Left lung (tissue), 10 donors: ENCODE measurements around the gene NCK2. TPM values are rescaled to one million over a fixed set of nuclear protein-coding genes. Genes with fewer than 3 reads are reported as not detected.

Experiments used
- ATAC-seq: fragments of 200-7000 bp; cut with Tn5 transposase; one replicate; pipeline ENCODE4 v1.9.1; 2020; ENCODE audit warnings: moderate library complexity
- DNase-seq, 4 donors: peaks; one replicate each; pipeline ENCODE4 v3.0.0-alpha.2; 2013 to 2020
- H3K27ac ChIP-seq, 2 donors: fragments of 200-600 bp; sonication (generic) in 1 of 2; one replicate each; pipeline versions ENCODE4 v1.5.0 to v1.8.0; 2020 to 2021
- H3K27me3 ChIP-seq, 2 donors: fragments of 200-600 bp; sonication (generic) in 1 of 2; one replicate each; pipeline versions ENCODE4 v1.5.0 to v1.8.0; 2020 to 2021
- H3K36me3 ChIP-seq, 2 donors: fragments of 200-600 bp; sonication (generic) in 1 of 2; one replicate each; pipeline versions ENCODE4 v1.5.0 to v1.8.0; 2020 to 2021
- H3K4me1 ChIP-seq, 2 donors: fragments of 200-600 bp; one replicate each; pipeline ENCODE4 v1.8.0; 2021
- H3K4me3 ChIP-seq, 2 donors: fragments of 200-600 bp; sonication (generic) in 1 of 2; one replicate each; pipeline versions ENCODE4 v1.5.0 to v1.8.0; 2020 to 2021; ENCODE audit warnings: mild to moderate bottlenecking in 1 of 2
- H3K9me3 ChIP-seq, 2 donors: fragments of 200-600 bp; sonication (generic) in 1 of 2; one replicate each; pipeline versions ENCODE4 v1.5.0 to v1.8.0; 2020 to 2021
- intact Hi-C, 2 donors: fragments of 100-400 bp; cut with DNase I; formaldehyde crosslinking; loops; one replicate each; pipeline versions ENCODE4 v1.11.2 to v1.14.2; 2022
- polyA plus RNA-seq, 6 donors: library from polyadenylated mRNA; unstranded; fragments of 120-200 nt; gene quantifications; one replicate each; pipeline ENCODE4 v1.2.1, GENCODE V29; 2013; ENCODE audit not compliant: insufficient read length in 6 of 6
- total RNA-seq, 2 donors: library from RNA; stranded (reverse); fragmentation: NEBNext Ultra II Directional; extraction: Animal tissue kit (Norgen Biotek cat#: 25700); gene quantifications; one replicate each; pipeline ENCODE4 v1.2.1, GENCODE V29; 2021
- TF ChIP-seq, protein P1 (sequence below), 2 donors: fragments of 200-600 bp; sonication (generic) in 1 of 2; IDR thresholded peaks; one replicate each; pipeline versions ENCODE4 v1.5.0 to v1.8.0; 2021; ENCODE audit warnings: antibody characterized with exemption in 2 of 2
- donor health status: DM: no; HTN: yes; CAD: no.
- donor health status: DM: no; HTN: no; CAD: no.

NCK2 gene
- total and polyA plus RNA-seq, 8 donors = 37.6 to 88.5 (median 71.7) TPM

DNA sequence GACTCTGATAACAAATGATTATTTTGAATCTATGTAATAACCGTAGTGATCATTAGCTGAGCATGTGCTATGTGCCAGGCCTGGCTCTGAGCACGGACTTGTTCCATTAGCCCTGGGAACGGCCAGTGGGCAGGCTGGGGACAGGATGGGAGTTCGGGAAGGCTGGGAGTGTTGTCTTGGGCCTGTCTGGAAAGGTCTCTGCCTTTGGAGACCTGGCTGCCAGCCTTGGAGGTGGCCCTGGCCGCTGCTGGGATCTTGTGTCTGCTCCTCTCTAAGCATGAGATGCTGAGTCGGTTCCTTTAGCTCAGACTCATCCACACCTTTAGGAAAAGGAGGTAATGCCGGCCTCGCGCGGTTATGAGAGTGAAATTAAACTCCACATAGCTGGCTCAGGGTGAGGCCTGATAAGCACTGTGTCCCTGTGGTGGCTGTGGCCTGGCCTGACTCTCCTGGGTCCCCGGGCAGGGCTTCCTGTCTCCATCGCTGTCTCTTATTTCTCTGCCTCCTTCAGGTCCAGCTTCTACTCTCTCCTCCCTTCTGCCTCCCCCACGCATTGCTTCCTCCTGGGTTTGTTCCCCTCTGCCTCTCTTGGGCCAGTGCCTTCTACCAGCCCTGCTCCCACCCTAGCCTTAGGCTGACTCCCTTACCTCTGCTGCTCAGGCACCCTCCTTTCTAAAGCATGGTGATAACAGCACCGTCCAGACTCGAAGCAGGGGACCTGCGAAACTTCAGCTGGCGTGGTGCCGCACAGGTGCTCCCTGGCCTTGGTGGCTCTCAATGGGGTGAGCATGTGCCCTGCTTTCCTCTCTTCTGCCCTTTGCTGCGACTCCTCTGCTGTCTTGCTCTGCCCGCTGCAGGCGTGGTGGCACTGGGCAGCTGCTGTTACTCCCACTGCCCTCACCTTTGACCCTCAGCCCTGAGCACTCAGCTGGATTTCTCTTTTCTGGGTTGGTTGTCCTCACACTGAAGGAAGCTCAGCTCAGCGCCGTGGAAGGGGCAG lies 41.8 kb downstream of the NCK2 start:
- Histone ChIP-seq H3K27ac (no peak overlapping the region), H3K27me3 (no peaks in the 10 kb centered on the region), H3K36me3 (no peaks in the 10 kb centered on the region), H3K4me3 (no peak overlapping the region), H3K9me3 (no peaks in the 10 kb centered on the region), H3K4me1 (peaks cover 12 to 80% of the 10 kb centered on the region in 2 donors)
- TF ChIP-seq, protein P1, sequence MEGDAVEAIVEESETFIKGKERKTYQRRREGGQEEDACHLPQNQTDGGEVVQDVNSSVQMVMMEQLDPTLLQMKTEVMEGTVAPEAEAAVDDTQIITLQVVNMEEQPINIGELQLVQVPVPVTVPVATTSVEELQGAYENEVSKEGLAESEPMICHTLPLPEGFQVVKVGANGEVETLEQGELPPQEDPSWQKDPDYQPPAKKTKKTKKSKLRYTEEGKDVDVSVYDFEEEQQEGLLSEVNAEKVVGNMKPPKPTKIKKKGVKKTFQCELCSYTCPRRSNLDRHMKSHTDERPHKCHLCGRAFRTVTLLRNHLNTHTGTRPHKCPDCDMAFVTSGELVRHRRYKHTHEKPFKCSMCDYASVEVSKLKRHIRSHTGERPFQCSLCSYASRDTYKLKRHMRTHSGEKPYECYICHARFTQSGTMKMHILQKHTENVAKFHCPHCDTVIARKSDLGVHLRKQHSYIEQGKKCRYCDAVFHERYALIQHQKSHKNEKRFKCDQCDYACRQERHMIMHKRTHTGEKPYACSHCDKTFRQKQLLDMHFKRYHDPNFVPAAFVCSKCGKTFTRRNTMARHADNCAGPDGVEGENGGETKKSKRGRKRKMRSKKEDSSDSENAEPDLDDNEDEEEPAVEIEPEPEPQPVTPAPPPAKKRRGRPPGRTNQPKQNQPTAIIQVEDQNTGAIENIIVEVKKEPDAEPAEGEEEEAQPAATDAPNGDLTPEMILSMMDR (IDR thresholded peaks at IDR 0.05) = no peak
- DNase-seq = no peak
- intact Hi-C loops = no loop called here
- ATAC-seq = no peak

DNA sequence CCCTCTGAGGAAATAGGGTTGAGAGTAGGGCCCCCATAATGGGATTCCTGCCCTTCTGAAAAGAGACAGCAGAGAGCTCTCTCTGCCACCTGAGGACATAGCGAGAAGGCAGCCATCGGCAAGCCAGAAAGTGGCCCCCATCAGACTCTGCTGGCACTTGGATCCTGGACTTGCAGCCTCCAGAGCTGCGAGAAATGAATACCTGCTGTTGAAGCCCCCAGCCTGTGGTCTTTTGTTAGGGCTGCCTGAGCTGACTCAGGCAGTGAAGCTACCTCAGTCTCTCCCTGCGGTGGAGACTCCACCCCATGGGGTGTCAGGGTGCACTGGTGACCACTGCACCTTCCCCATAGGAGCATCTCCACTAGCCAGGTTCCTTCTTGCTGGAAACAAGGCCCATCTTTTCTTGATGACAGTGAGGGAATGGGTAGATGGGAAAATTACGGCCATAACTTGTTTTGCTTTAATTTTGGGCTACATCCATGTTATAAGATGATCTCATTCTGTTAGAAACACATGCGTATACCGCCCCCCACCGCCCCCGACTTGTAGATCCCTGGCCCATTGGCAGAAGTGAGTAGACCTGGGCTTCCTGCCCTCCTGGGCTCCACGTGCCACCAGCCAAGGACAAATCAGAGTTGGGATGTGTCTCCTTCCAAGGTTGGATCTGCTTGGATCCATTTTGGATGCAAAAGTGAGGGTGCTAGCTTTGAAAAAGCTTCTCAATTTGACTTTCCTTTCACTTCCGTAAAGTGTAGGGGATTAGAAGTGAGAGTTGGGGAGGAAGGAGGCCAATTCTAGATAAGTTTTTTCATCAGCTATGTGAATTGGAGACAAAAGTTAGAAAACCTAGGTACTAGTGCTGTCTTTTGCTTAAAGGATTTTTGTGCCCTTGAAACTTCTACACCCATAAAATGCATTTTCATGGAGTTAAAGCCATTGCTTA lies 42.9 kb downstream of the NCK2 start:
- no peak for DNase-seq
- H3K4me3 ChIP-seq = no peak overlapping the region
- no peaks in the 10 kb centered on the region for H3K36me3 ChIP-seq
- peak; percentile 32 for ATAC-seq
- no peak overlapping the region for H3K27ac ChIP-seq
- no peaks in the 10 kb centered on the region for H3K27me3 ChIP-seq
- TF ChIP-seq, protein P1 (IDR thresholded peaks at IDR 0.05) = no peak
- H3K4me1 ChIP-seq = peaks cover 12 to 72% of the 10 kb centered on the region in 2 donors
- no peaks in the 10 kb centered on the region for H3K9me3 ChIP-seq
- intact Hi-C loops = no loop called here

DNA sequence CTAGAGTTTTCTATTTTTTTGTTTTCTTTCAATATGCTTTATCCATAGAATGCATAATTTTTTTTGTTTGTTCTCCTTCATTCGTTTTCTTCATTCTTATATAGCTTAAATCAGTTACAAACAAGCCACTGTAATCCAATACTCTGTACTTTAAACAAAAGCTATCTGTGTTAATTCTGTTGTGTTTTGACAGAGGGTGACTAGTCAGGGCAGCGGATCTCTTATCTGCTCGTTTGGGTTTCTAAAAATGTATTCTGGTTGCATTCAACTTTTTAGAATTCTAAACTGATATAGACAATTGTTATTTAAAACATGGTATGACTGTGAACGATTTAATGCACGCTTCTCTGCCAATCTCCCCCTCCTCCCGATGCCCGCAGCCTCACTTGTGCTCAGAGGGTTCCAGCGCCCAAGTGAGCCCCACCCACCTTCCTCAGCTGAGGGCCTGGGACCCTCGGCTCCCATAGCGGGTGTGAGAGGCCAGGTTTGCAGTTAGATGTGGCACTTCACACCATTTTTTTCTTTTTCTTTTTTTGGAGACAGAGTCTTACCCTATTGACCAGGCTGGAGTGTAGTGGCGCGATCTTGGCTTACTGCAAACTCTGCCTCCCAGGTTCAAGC lies 44.1 kb downstream of the NCK2 start:
- intact Hi-C loops = no loop called here
- H3K4me1 ChIP-seq = peaks cover 12 to 72% of the 10 kb centered on the region in 2 donors
- no peak for DNase-seq
- no peak overlapping the region for H3K27ac ChIP-seq
- H3K36me3 ChIP-seq = no peaks in the 10 kb centered on the region
- no peaks in the 10 kb centered on the region for H3K9me3 ChIP-seq
- TF ChIP-seq, protein P1 (IDR thresholded peaks at IDR 0.05) = no peak
- no peak overlapping the region for H3K4me3 ChIP-seq
- ATAC-seq = no peak
- no peaks in the 10 kb centered on the region for H3K27me3 ChIP-seq

DNA sequence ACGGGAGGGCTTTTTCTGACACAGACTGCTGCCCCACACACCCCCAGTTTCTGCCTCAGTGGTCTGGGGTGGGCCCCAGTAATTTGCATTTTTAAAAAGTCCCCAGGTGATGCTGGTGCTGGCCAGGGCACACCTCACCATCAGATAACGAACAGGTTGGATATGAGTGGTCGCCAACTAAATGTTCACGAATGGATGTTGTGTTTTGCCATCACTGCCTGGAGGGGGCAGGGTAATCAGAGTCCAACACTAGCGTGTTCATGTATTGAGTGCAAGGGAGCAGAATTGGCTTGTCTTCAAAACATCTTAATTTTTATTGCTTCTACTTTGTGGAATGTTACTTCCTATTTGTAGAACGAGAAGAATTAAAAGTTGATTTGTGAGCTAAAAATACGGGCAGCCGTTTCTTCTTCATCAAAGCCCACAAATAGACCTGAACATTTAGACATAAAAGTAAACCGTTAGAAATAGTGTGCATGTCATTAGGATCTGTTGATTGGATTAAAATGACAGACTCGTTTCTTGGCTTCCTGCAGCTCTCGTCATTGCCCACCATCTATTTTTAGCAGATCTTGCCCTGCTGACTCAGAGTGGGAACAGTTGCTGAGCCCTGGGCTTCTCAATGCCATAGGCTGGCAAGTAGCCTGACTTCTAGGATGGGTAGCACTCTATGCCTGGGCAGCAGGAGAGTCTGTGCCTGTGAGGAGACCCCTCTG lies 45.2 kb downstream of the NCK2 start:
- no peak overlapping the region for H3K4me3 ChIP-seq

More for the DNA sequence above, 45.2 kb downstream of the NCK2 start:
- H3K9me3 ChIP-seq = no peaks in the 10 kb centered on the region
- no peak for DNase-seq
- H3K36me3 ChIP-seq = no peaks in the 10 kb centered on the region
- H3K27me3 ChIP-seq = no peaks in the 10 kb centered on the region
- TF ChIP-seq, protein P1 (IDR thresholded peaks at IDR 0.05) = no peak
- peak; percentile 58 for ATAC-seq
- H3K27ac ChIP-seq = peak overlapping the region in 1 of 2 donors; percentile 30
- intact Hi-C loops = no loop called here
- H3K4me1 ChIP-seq = peaks cover 12 to 74% of the 10 kb centered on the region in 2 donors
